ENCODE results near the gene SUPT6H. TPM values are rescaled to one million over a fixed set of nuclear protein-coding genes. Genes with fewer than 3 reads are reported as not detected.

Gene SUPT6H
- total and polyA plus RNA-seq, 9 of the 15 experiments (the other 6 are each of a cell fraction or from before 2014, with no cell fraction given): 1.7 to 77.7 (median 49.2) TPM

GRCh38 chr17:28720247-28720996 is 58.4 kb downstream of the SUPT6H start:
- CTCF ChIA-PET (ENCODE audit: low intra/inter-chr PET ratio): interaction anchor here (1.2 to 2.1 kb wide), 3 partner anchors 30 to 75 kb away, joined by 3 to 10 read pairs (median 5); no protein-coding TSS in a partner anchor
- Histone ChIP-seq H3K9ac (ENCODE audit: insufficient read depth in 1 of 2, low read depth in 2 of 2, low read length in 2 of 2) (peak overlapping the region; percentile 97 to 100), H2AFZ (ENCODE audit: low read depth, low read length) (no peak overlapping the region), H3K27ac (ENCODE audit: extremely low read depth, low read depth, low read length) (peak overlapping the region; percentile 95), H3K9me1 (ENCODE audit: control insufficient read depth, insufficient read depth, low read length) (no peaks in the 10 kb centered on the region), H4K20me1 (replicated peaks; ENCODE audit: control insufficient read depth, insufficient read depth, low read length) (peaks cover 47% of the 10 kb centered on the region), H3K9me3 (replicated peaks; ENCODE audit: control insufficient read depth, insufficient read depth, low read depth, low read length) (no peaks in the 10 kb centered on the region), H3K36me3 (ENCODE audit: control insufficient read depth, insufficient read depth, low read length) (peaks cover 54% of the 10 kb centered on the region), H3K27me3 (ENCODE audit: control insufficient read depth in 2 of 2, insufficient read depth in 2 of 2, low read length in 2 of 2) (0 out of 5 replicates have a peak, but pooled peaks cover 0 to 6% of the 10 kb centered on the region in 2 experiments), H3K79me2 (ENCODE audit: control insufficient read depth, insufficient read depth, low read length) (peaks cover 66% of the 10 kb centered on the region), H3K4me1 (replicated peaks in 1 of 2; ENCODE audit: control insufficient read depth in 2 of 2, insufficient read depth in 2 of 2, low read length in 2 of 2) (peaks cover 46 to 47% of the 10 kb centered on the region in 2 experiments), H3K4me2 (ENCODE audit: insufficient read depth, low read length) (peak overlapping the region; percentile 96), H3K4me3 (peak overlapping the region; percentile 75)
- peak; percentile 6; the same call in 2 of the 3 replicates for ATAC-seq
- under 1% methylated on average over 26 of the region's 30 CpGs for WGBS (ENCODE audit: insufficient coverage, low coverage, missing lambda C conversion rate)
- POLR2A ChIA-PET: interaction anchor here (0.6 to 11.1 kb wide), 25 partner anchors 8 to 459 kb away, joined by 3 to 367 read pairs (median 4); partner anchors contain the start of genes ALDOC, BLTP2, FAM222B and MYO18A
- intact Hi-C loops (cut with micrococcal nuclease): loop anchor here (10.0 kb wide), 1 partner anchor 394 kb away; no protein-coding TSS in a partner anchor
- DNase-seq (ENCODE audit: extremely low read depth in 1 of 4, low spot score in 3 of 4): peak in 3 of 4 experiments; percentile 27 to 66 (median 30)
- BruUV-seq (replicated peaks): TSS peak; percentile 76
- in situ Hi-C loops (cut with MboI): no loop called here
- FAIRE-seq: no peak
- TF ChIP-seq ETV5 (CRISPR knock-in tag; IDR thresholded peaks at IDR 0.05; ENCODE audit: low read depth): peak; percentile 42
- TF ChIP-seq POLR2A (conservative IDR thresholded peaks at IDR 0.05): peak; percentile 29; the same call in 1 of the 2 replicates
- TF ChIP-seq, protein P1, sequence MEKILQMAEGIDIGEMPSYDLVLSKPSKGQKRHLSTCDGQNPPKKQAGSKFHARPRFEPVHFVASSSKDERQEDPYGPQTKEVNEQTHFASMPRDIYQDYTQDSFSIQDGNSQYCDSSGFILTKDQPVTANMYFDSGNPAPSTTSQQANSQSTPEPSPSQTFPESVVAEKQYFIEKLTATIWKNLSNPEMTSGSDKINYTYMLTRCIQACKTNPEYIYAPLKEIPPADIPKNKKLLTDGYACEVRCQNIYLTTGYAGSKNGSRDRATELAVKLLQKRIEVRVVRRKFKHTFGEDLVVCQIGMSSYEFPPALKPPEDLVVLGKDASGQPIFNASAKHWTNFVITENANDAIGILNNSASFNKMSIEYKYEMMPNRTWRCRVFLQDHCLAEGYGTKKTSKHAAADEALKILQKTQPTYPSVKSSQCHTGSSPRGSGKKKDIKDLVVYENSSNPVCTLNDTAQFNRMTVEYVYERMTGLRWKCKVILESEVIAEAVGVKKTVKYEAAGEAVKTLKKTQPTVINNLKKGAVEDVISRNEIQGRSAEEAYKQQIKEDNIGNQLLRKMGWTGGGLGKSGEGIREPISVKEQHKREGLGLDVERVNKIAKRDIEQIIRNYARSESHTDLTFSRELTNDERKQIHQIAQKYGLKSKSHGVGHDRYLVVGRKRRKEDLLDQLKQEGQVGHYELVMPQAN (IDR thresholded peaks at IDR 0.05; ENCODE audit: borderline replicate concordance): peak; percentile 17; the same call in 1 of the 2 replicates
- TF ChIP-seq, protein P2, sequence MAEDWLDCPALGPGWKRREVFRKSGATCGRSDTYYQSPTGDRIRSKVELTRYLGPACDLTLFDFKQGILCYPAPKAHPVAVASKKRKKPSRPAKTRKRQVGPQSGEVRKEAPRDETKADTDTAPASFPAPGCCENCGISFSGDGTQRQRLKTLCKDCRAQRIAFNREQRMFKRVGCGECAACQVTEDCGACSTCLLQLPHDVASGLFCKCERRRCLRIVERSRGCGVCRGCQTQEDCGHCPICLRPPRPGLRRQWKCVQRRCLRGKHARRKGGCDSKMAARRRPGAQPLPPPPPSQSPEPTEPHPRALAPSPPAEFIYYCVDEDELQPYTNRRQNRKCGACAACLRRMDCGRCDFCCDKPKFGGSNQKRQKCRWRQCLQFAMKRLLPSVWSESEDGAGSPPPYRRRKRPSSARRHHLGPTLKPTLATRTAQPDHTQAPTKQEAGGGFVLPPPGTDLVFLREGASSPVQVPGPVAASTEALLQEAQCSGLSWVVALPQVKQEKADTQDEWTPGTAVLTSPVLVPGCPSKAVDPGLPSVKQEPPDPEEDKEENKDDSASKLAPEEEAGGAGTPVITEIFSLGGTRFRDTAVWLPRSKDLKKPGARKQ (CRISPR knock-in tag; IDR thresholded peaks at IDR 0.05): no peak
- 0 out of 2 replicates have a peak, but pooled peaks have one; percentile 37 for TF ChIP-seq KLF1 (tag; IDR thresholded peaks at IDR 0.05)
- TF ChIP-seq CREM (IDR thresholded peaks at IDR 0.05; ENCODE audit: low read depth): peak; percentile 8; the same call in 1 of the 2 replicates
- 0 out of 2 replicates have a peak, but pooled peaks have one; percentile 70 for TF ChIP-seq KAT7 (CRISPR knock-in tag; IDR thresholded peaks at IDR 0.05; ENCODE audit: borderline replicate concordance)
- TF ChIP-seq SMARCE1 (IDR thresholded peaks at IDR 0.05): 0 out of 2 replicates have a peak, but pooled peaks have one; percentile 44
- TF ChIP-seq ZEB2 (IDR thresholded peaks at IDR 0.05): no peak
- peak; percentile 57 for TF ChIP-seq ETV1 (tag; conservative IDR thresholded peaks at IDR 0.05; ENCODE audit: low read depth)
- 0 out of 2 replicates have a peak, but pooled peaks have one; percentile 27 for TF ChIP-seq TCF7 (IDR thresholded peaks at IDR 0.05; ENCODE audit: borderline replicate concordance)
- 0 out of 2 replicates have a peak, but pooled peaks have one; percentile 24 for TF ChIP-seq ZNF584 (CRISPR knock-in tag; IDR thresholded peaks at IDR 0.05; ENCODE audit: low read depth)
- TF ChIP-seq ELF2 (CRISPR knock-in tag; IDR thresholded peaks at IDR 0.05): peak; percentile 7; the same call in 1 of the 2 replicates
- TF ChIP-seq ZNF511 (CRISPR knock-in tag; IDR thresholded peaks at IDR 0.05): peak; percentile 36; the same call in 1 of the 2 replicates
- TF ChIP-seq CTCF (IDR thresholded peaks at IDR 0.05 in 2 of 3, conservative IDR thresholded peaks at IDR 0.05 in 1 of 3; ENCODE audit: insufficient read depth in 2 of 3, low read depth in 1 of 3, low read length in 3 of 3): peak; percentile 45 to 53 (median 49)

Data from K562 (cell line).